GM18951 (cell line): Measurements from ENCODE around the gene CPO.

ENCODE experiments used
- POLR2A ChIP-seq: IDR thresholded peaks from 4 replicates; pipeline ENCODE4 v1.6.1; 2011; ENCODE audit warnings: mild to moderate bottlenecking; ENCODE audit not compliant: insufficient read length, insufficient read depth; ENCODE audit errors: extremely low read depth
- in situ Hi-C: fragments of 300-500 bp; cut with MboI; formaldehyde crosslinking; loops from one replicate; pipeline ENCODE4 v1.12.0; 2022; ENCODE audit warnings: low sequenced_read_pairs, mixed read lengths, inconsistent platforms; ENCODE audit not compliant: unreplicated experiment

Gene CPO

GRCh38 chr2:207014424-207014823 is 75.1 kb downstream of the CPO start:
- no peak for TF ChIP-seq POLR2A
- in situ Hi-C loops: no loop called here

GRCh38 chr2:207015901-207016300 is 76.6 kb downstream of the CPO start:
- in situ Hi-C loops: no loop called here
- TF ChIP-seq POLR2A: no peak
